H9 (cell line): ENCODE data around the gene NRG3. TPM values are rescaled to one million over a fixed set of nuclear protein-coding genes. Genes with fewer than 3 reads are reported as not detected.
A peak's percentile ranks its signal among the peaks of the same experiment; 100 is the strongest.

Experiments used
- DNase-seq: peaks from one replicate; pipeline ENCODE4 v3.0.0-alpha.2; 2017
- H2AFZ ChIP-seq: one replicate; pipeline ENCODE4 v1.6.1; 2013; ENCODE audit warnings: mild to moderate bottlenecking, low read length, control low read depth, moderate library complexity
- H2AK5ac ChIP-seq: 2 replicates; pipeline ENCODE4 v1.6.1; 2013; ENCODE audit warnings: low read length, control low read depth, mixed read lengths; ENCODE audit not compliant: insufficient read length
- H2BK120ac ChIP-seq: one replicate; pipeline ENCODE4 v1.6.1; 2013; ENCODE audit warnings: low read depth, mild to moderate bottlenecking, low read length, control low read depth, inconsistent platforms; ENCODE audit not compliant: poor library complexity, severe bottlenecking
- H2BK12ac ChIP-seq: 2 replicates; pipeline ENCODE4 v1.6.1; 2013; ENCODE audit warnings: low read length, control low read depth, mixed read lengths, low read depth; ENCODE audit not compliant: insufficient read length
- H2BK15ac ChIP-seq: 2 replicates; pipeline ENCODE4 v1.6.1; 2013; ENCODE audit warnings: low read depth, low read length, control low read depth
- H2BK20ac ChIP-seq: one replicate; pipeline ENCODE4 v1.6.1; 2013; ENCODE audit warnings: low read depth, mild to moderate bottlenecking, low read length, control low read depth, inconsistent platforms; ENCODE audit not compliant: poor library complexity, severe bottlenecking
- H2BK5ac ChIP-seq: 2 replicates; pipeline ENCODE4 v1.6.1; 2013; ENCODE audit warnings: low read length, control low read depth, mixed read lengths; ENCODE audit not compliant: insufficient read length
- H3K14ac ChIP-seq: 2 replicates; pipeline ENCODE4 v1.6.1; 2013; ENCODE audit warnings: low read length, control low read depth; ENCODE audit not compliant: insufficient read depth
- H3K18ac ChIP-seq: 2 replicates; pipeline ENCODE4 v1.6.1; 2013; ENCODE audit warnings: low read depth, mild to moderate bottlenecking, mixed read lengths, low read length, control low read depth; ENCODE audit not compliant: insufficient read length
- H3K23ac ChIP-seq: 2 replicates; pipeline ENCODE4 v1.6.1; 2013; ENCODE audit warnings: low read length, control low read depth, mixed read lengths, low read depth; ENCODE audit not compliant: insufficient read length
- H3K23me2 ChIP-seq: 2 replicates; pipeline ENCODE4 v1.6.1; 2013; ENCODE audit warnings: low read depth, mild to moderate bottlenecking, mixed read lengths, low read length, control low read depth; ENCODE audit not compliant: insufficient read length, poor library complexity, severe bottlenecking
- H3K27ac ChIP-seq: 2 replicates; pipeline ENCODE4 v1.5.1; 2013; ENCODE audit warnings: low read length, control low read depth, mixed read lengths, low read depth; ENCODE audit not compliant: insufficient read length
- H3K27me3 ChIP-seq: 2 replicates; pipeline ENCODE4 v1.6.1; 2013; ENCODE audit warnings: low read length, control low read depth, inconsistent platforms; ENCODE audit not compliant: insufficient read depth
- H3K4ac ChIP-seq: 2 replicates; pipeline ENCODE4 v1.6.1; 2013; ENCODE audit warnings: low read depth, mild to moderate bottlenecking, control low read depth, inconsistent platforms, low read length, moderate library complexity
- H3K4me1 ChIP-seq: 2 replicates; pipeline ENCODE4 v1.6.1; 2013; ENCODE audit warnings: low read length, control low read depth, inconsistent platforms; ENCODE audit not compliant: insufficient read depth
- H3K4me2 ChIP-seq: 2 replicates; pipeline ENCODE4 v1.6.1; 2013; ENCODE audit warnings: low read length, control low read depth, mixed read lengths; ENCODE audit not compliant: insufficient read length, insufficient read depth
- H3K56ac ChIP-seq: 2 replicates; pipeline ENCODE4 v1.6.1; 2013; ENCODE audit warnings: low read depth, mild to moderate bottlenecking, mixed read lengths, low read length, control low read depth; ENCODE audit not compliant: insufficient read length
- H3K79me1 ChIP-seq: 2 replicates; pipeline ENCODE4 v1.6.1; 2013; ENCODE audit warnings: low read depth, mild to moderate bottlenecking, moderate library complexity, low read length, control low read depth, inconsistent platforms; ENCODE audit not compliant: insufficient read depth, poor library complexity, severe bottlenecking
- H3K79me2 ChIP-seq: 2 replicates; pipeline ENCODE4 v1.6.1; 2013; ENCODE audit warnings: low read length, control low read depth, inconsistent platforms; ENCODE audit not compliant: insufficient read depth
- H3K9ac ChIP-seq: 2 replicates; pipeline ENCODE4 v1.6.1; 2013; ENCODE audit warnings: low read length, control low read depth, mixed read lengths; ENCODE audit not compliant: insufficient read length; ENCODE audit errors: extremely low read depth
- H3K9me3 ChIP-seq: one replicate; pipeline ENCODE4 v1.6.1; 2013; ENCODE audit warnings: low read depth, low read length, inconsistent platforms; ENCODE audit not compliant: control insufficient read depth
- H3T11ph ChIP-seq: one replicate; pipeline ENCODE4 v1.6.1; 2013; ENCODE audit warnings: mild to moderate bottlenecking, low read length, control low read depth, inconsistent platforms
- H4K20me1 ChIP-seq: one replicate; pipeline ENCODE4 v1.6.1; 2013; ENCODE audit not compliant: control insufficient read depth, insufficient read length, insufficient read depth
- H4K5ac ChIP-seq: 2 replicates; pipeline ENCODE4 v1.6.1; 2013; ENCODE audit warnings: low read depth, mild to moderate bottlenecking, mixed read lengths, low read length, control low read depth; ENCODE audit not compliant: insufficient read length
- H4K8ac ChIP-seq: replicated peaks from 2 replicates; pipeline ENCODE4 v1.6.1; 2013; ENCODE audit warnings: low read length, control low read depth, mixed read lengths, low read depth; ENCODE audit not compliant: insufficient read length
- H4K91ac ChIP-seq: 2 replicates; pipeline ENCODE4 v1.6.1; 2013; ENCODE audit warnings: low read depth, mild to moderate bottlenecking, moderate library complexity, mixed read lengths, low read length, control low read depth; ENCODE audit not compliant: insufficient read length
- H3K27ac Mint-ChIP-seq, 3 experiments: 2 replicates in 2 of 3; 3 replicates in 1 of 3; pipeline ENCODE4 v1.8.0; 2020 to 2021; ENCODE audit warnings: mixed read lengths in 3 of 3, mild to moderate bottlenecking in 1 of 3, moderate library complexity in 1 of 3
- H3K27me3 Mint-ChIP-seq: 2 replicates; pipeline ENCODE4 v1.8.0; 2021; ENCODE audit warnings: low read depth, mild to moderate bottlenecking, moderate library complexity, mixed read lengths
- H3K36me3 Mint-ChIP-seq, 3 experiments: 2 replicates in 2 of 3; 3 replicates in 1 of 3; pipeline ENCODE4 v1.8.0; 2020 to 2021; ENCODE audit warnings: low read depth in 3 of 3, mixed read lengths in 3 of 3; ENCODE audit not compliant: insufficient read depth in 1 of 3
- H3K4me1 Mint-ChIP-seq, 2 experiments: 2 replicates each; pipeline ENCODE4 v1.8.0; 2020; ENCODE audit warnings: mixed read lengths in 2 of 2
- H3K4me3 Mint-ChIP-seq, 2 experiments: 2 replicates in 1 of 2; 3 replicates in 1 of 2; pipeline ENCODE4 v1.8.0; 2020 to 2021; ENCODE audit warnings: mild to moderate bottlenecking in 2 of 2, mixed read lengths in 2 of 2, moderate library complexity in 1 of 2
- H3K9me3 Mint-ChIP-seq, 2 experiments: 2 replicates in 1 of 2; 3 replicates in 1 of 2; pipeline ENCODE4 v1.8.0; 2020; ENCODE audit warnings: mild to moderate bottlenecking in 2 of 2, mixed read lengths in 2 of 2, moderate library complexity in 1 of 2
- CTCF ChIP-seq: fragments of 200-600 bp; sonication (generic); conservative IDR thresholded peaks from 3 replicates; pipeline ENCODE4 v1.8.0; 2021; ENCODE audit warnings: antibody characterized with exemption, mild to moderate bottlenecking
- total RNA-seq: library from RNA; stranded (reverse); gene quantifications from 2 replicates; pipeline ENCODE4 v1.2.1, GENCODE V29; 2021

Gene NRG3
- total RNA-seq, 1 experiment from 2014 or later = 1.6 TPM

DNA sequence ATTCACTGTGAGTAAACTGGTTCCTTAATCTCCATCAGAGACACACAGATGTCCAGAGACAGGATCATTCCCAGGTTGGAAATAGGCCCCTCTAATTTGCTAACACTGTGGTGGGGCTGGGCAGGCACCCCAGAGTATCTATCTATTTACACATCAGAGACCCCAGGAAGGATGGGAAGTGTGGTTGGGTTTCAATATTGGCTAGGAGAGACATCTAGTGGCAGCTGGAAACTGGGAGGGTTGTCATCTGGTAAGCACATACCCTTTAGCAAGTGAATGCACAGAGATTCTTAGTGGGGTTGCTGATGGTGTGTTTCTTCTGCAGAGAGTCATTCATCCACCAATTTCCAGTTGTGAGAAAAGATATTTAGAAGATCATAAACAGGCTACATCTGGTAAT, 36.0 kb upstream of the NRG3 start:
- Histone ChIP-seq H3K23me2 (no peaks in the 10 kb centered on the region), H2AK5ac (no peak overlapping the region), H4K8ac (no peak overlapping the region), H3K23ac (no peak overlapping the region), H3T11ph (no peak overlapping the region), H2BK5ac (no peak overlapping the region), H4K5ac (no peak overlapping the region), H3K18ac (no peak overlapping the region), H2BK15ac (no peak overlapping the region), H3K4me1 (peaks cover 2% of the 10 kb centered on the region; the same call in 1 of the 2 replicates), H3K27me3 (no peaks in the 10 kb centered on the region), H3K79me1 (no peaks in the 10 kb centered on the region), H2AFZ (no peak overlapping the region), H3K14ac (no peak overlapping the region), H3K79me2 (no peaks in the 10 kb centered on the region), H4K20me1 (no peaks in the 10 kb centered on the region), H2BK120ac (no peak overlapping the region), H3K9me3 (no peaks in the 10 kb centered on the region), H3K4ac (no peak overlapping the region), H3K9ac (no peak overlapping the region), H2BK20ac (no peak overlapping the region), H3K56ac (no peak overlapping the region), H4K91ac (no peak overlapping the region), H3K27ac (no peak overlapping the region), H2BK12ac (no peak overlapping the region), H3K4me2 (no peak overlapping the region)
- peak; percentile 75 for TF ChIP-seq CTCF
- DNase-seq = peak; percentile 56
- H3K4me3 Mint-ChIP-seq = no peak overlapping the region
- no peaks in the 10 kb centered on the region for H3K9me3 Mint-ChIP-seq
- no peaks in the 10 kb centered on the region for H3K36me3 Mint-ChIP-seq
- no peak overlapping the region for H3K27ac Mint-ChIP-seq
- H3K4me1 Mint-ChIP-seq = peaks cover 18 to 24% of the 10 kb centered on the region in 2 experiments
- H3K27me3 Mint-ChIP-seq = peaks cover 14% of the 10 kb centered on the region
